HG03439 (cell line): ENCODE results near the gene FHIP2A.
"Not testable (repeated sequence)": the region's sequence is repeated elsewhere in the genome, so short reads cannot be mapped to it uniquely, and the experiment has no call there.

Source experiments
- ATAC-seq: cut with Tn5 transposase; IDR thresholded peaks from one replicate; pipeline ENCODE4 v1.9.1; 2021; ENCODE audit warnings: mild to moderate bottlenecking, moderate library complexity; ENCODE audit not compliant: unreplicated experiment

The FHIP2A gene

GRCh38 chr10:114816308-114816707, 5.3 kb upstream of the FHIP2A start:
- no peak for ATAC-seq

GRCh38 chr10:114819322-114819721, 2.3 kb upstream of the FHIP2A start:
- no peak for ATAC-seq

- peak; percentile 36 for ATAC-seq
Observed at GRCh38 chr10:114821915-114822443, 399 bp downstream of the FHIP2A start.

GRCh38 chr10:114822444-114823076, 980 bp downstream of the FHIP2A start:
- ATAC-seq = peak; percentile 21

GRCh38 chr10:114823077-114823463, 1.5 kb downstream of the FHIP2A start:
- no peak for ATAC-seq

GRCh38 chr10:114824391-114824790, 2.8 kb downstream of the FHIP2A start:
- no peak for ATAC-seq

- peak; percentile 46 for ATAC-seq
Observed at GRCh38 chr10:114825513-114826253, 4.1 kb downstream of the FHIP2A start.

- no peak for ATAC-seq
Observed at GRCh38 chr10:114829160-114829909, 7.8 kb downstream of the FHIP2A start.

GRCh38 chr10:114831186-114831867, 9.7 kb downstream of the FHIP2A start:
- no peak for ATAC-seq

- ATAC-seq = no peak
Observed at GRCh38 chr10:114837690-114838089, 16.1 kb downstream of the FHIP2A start.

- ATAC-seq = no peak
Observed at GRCh38 chr10:114839901-114840300, 18.3 kb downstream of the FHIP2A start.

- ATAC-seq = no peak
Observed at GRCh38 chr10:114845978-114846693, 24.6 kb downstream of the FHIP2A start.

GRCh38 chr10:114847517-114847916, 25.9 kb downstream of the FHIP2A start:
- not testable (repeated sequence) for ATAC-seq

- no peak for ATAC-seq
Observed at GRCh38 chr10:114849674-114850073, 28.1 kb downstream of the FHIP2A start.

GRCh38 chr10:114850126-114850525, 28.5 kb downstream of the FHIP2A start:
- ATAC-seq = no peak

GRCh38 chr10:114851336-114851735, 29.8 kb downstream of the FHIP2A start:
- ATAC-seq = no peak

- no peak for ATAC-seq
Observed at GRCh38 chr10:114852197-114852596, 30.6 kb downstream of the FHIP2A start.

GRCh38 chr10:114854906-114855305, 33.3 kb downstream of the FHIP2A start:
- no peak for ATAC-seq

GRCh38 chr10:114855776-114856543, 34.4 kb downstream of the FHIP2A start:
- ATAC-seq = no peak
